Measurements from ENCODE around the gene MED25.

The MED25 gene

GRCh38 chr19:49782515-49782914 is 35.6 kb upstream of the MED25 start:
- TF ChIP-seq TCF12 (IDR thresholded peaks at IDR 0.05; ENCODE audit: low read depth) (no peak), REST (IDR thresholded peaks at IDR 0.05; ENCODE audit: low read depth) (no peak), EGR1 (IDR thresholded peaks at IDR 0.05) (no peak), USF1 (IDR thresholded peaks at IDR 0.05) (no peak), TAF1 (IDR thresholded peaks at IDR 0.05; ENCODE audit: low read depth) (no peak), TEAD4 (IDR thresholded peaks at IDR 0.05) (no peak), YY1 (IDR thresholded peaks at IDR 0.05; ENCODE audit: low read depth) (no peak), FOXM1 (IDR thresholded peaks at IDR 0.05; ENCODE audit: borderline replicate concordance, low read depth) (no peak), CEBPB (IDR thresholded peaks at IDR 0.05) (no peak), CREB1 (IDR thresholded peaks at IDR 0.05; ENCODE audit: low read depth) (no peak), ZBTB7A (IDR thresholded peaks at IDR 0.05; ENCODE audit: low read depth) (no peak), MAX (IDR thresholded peaks at IDR 0.05) (no peak), RAD21 (IDR thresholded peaks at IDR 0.05; ENCODE audit: low read depth) (no peak)

GRCh38 chr19:49786376-49786820 is 31.7 kb upstream of the MED25 start:
- no peak for TF ChIP-seq NFIC (IDR thresholded peaks at IDR 0.05)
- no peak for TF ChIP-seq CREB1 (IDR thresholded peaks at IDR 0.05; ENCODE audit: low read depth)
- TF ChIP-seq RAD21 (IDR thresholded peaks at IDR 0.05; ENCODE audit: low read depth), result no peak
- TF ChIP-seq EGR1 (IDR thresholded peaks at IDR 0.05), result no peak
- TF ChIP-seq EP300 (IDR thresholded peaks at IDR 0.05; ENCODE audit: borderline replicate concordance), result no peak
- no peak for TF ChIP-seq CEBPB (IDR thresholded peaks at IDR 0.05)
- no peak for TF ChIP-seq FOXM1 (IDR thresholded peaks at IDR 0.05; ENCODE audit: borderline replicate concordance, low read depth)

GRCh38 chr19:49787746-49788145 is 30.3 kb upstream of the MED25 start:
- TF ChIP-seq FOXM1 (IDR thresholded peaks at IDR 0.05; ENCODE audit: borderline replicate concordance, low read depth), result no peak
- TF ChIP-seq EGR1 (IDR thresholded peaks at IDR 0.05), result no peak
- TF ChIP-seq RAD21 (IDR thresholded peaks at IDR 0.05; ENCODE audit: low read depth), result no peak
- TF ChIP-seq EP300 (IDR thresholded peaks at IDR 0.05; ENCODE audit: borderline replicate concordance), result no peak
- TF ChIP-seq CREB1 (IDR thresholded peaks at IDR 0.05; ENCODE audit: low read depth), result no peak
- TF ChIP-seq CEBPB (IDR thresholded peaks at IDR 0.05), result no peak
- TF ChIP-seq TAF1 (IDR thresholded peaks at IDR 0.05; ENCODE audit: low read depth), result no peak
- TF ChIP-seq TEAD4 (IDR thresholded peaks at IDR 0.05), result no peak
- no peak for TF ChIP-seq YY1 (IDR thresholded peaks at IDR 0.05; ENCODE audit: low read depth)
- no peak for TF ChIP-seq TCF12 (IDR thresholded peaks at IDR 0.05; ENCODE audit: low read depth)
- TF ChIP-seq MAX (IDR thresholded peaks at IDR 0.05), result no peak

GRCh38 chr19:49788857-49789256 is 29.2 kb upstream of the MED25 start:
- no peak for TF ChIP-seq TAF1 (IDR thresholded peaks at IDR 0.05; ENCODE audit: low read depth)

GRCh38 chr19:49790866-49791265 is 27.2 kb upstream of the MED25 start:
- no peak for TF ChIP-seq USF1 (IDR thresholded peaks at IDR 0.05)
- no peak for TF ChIP-seq FOXM1 (IDR thresholded peaks at IDR 0.05; ENCODE audit: borderline replicate concordance, low read depth)
- no peak for TF ChIP-seq EGR1 (IDR thresholded peaks at IDR 0.05)
- TF ChIP-seq CREB1 (IDR thresholded peaks at IDR 0.05; ENCODE audit: low read depth), result no peak
- no peak for TF ChIP-seq EP300 (IDR thresholded peaks at IDR 0.05; ENCODE audit: borderline replicate concordance)
- no peak for TF ChIP-seq YY1 (IDR thresholded peaks at IDR 0.05; ENCODE audit: low read depth)
- TF ChIP-seq TAF1 (IDR thresholded peaks at IDR 0.05; ENCODE audit: low read depth), result no peak
- TF ChIP-seq TEAD4 (IDR thresholded peaks at IDR 0.05), result no peak
- no peak for TF ChIP-seq TCF12 (IDR thresholded peaks at IDR 0.05; ENCODE audit: low read depth)
- TF ChIP-seq CEBPB (IDR thresholded peaks at IDR 0.05), result no peak
- TF ChIP-seq NFIC (IDR thresholded peaks at IDR 0.05), result no peak
- TF ChIP-seq REST (IDR thresholded peaks at IDR 0.05; ENCODE audit: low read depth), result no peak
- no peak for TF ChIP-seq MAX (IDR thresholded peaks at IDR 0.05)
- no peak for TF ChIP-seq ZBTB7A (IDR thresholded peaks at IDR 0.05; ENCODE audit: low read depth)
- no peak for TF ChIP-seq RAD21 (IDR thresholded peaks at IDR 0.05; ENCODE audit: low read depth)

GRCh38 chr19:49791776-49792445 is 26.2 kb upstream of the MED25 start:
- no peak for TF ChIP-seq TAF1 (IDR thresholded peaks at IDR 0.05; ENCODE audit: low read depth)
- TF ChIP-seq CREB1 (IDR thresholded peaks at IDR 0.05; ENCODE audit: low read depth), result no peak

Measured in Ishikawa (cell line).